Activated CD4-positive, alpha-beta T cell treated with anti-CD3 and anti-CD28 coated beads, Interleukin-2, amount 10 ng/mL, durations not matched to agents 7 days and 5 days (primary cell): ENCODE measurements around the gene LPIN3. TPM values are rescaled to one million over a fixed set of nuclear protein-coding genes. Genes with fewer than 3 reads are reported as not detected.

Experiments
- CTCF ChIA-PET: fragments of 350-600 bp; sonication (Branson Sonifier 250); formaldehyde crosslinking; loops from one replicate; lab custom pipeline; 2021; ENCODE audit warnings: antibody characterized with exemption; lab: Charles Lee
- POLR2A ChIA-PET: fragments of 350-600 bp; sonication (Branson Sonifier 250); formaldehyde crosslinking; loops from one replicate; lab custom pipeline; 2021; ENCODE audit warnings: antibody characterized with exemption; lab: Charles Lee
- DNase-seq: peaks from one replicate; pipeline ENCODE4 v3.0.0-alpha.2; 2020
- H3K27ac Mint-ChIP-seq: one replicate; pipeline ENCODE4 v1.8.0; 2021; ENCODE audit warnings: mild to moderate bottlenecking, moderate library complexity, mixed read lengths
- H3K27me3 Mint-ChIP-seq: one replicate; pipeline ENCODE4 v1.8.0; 2021; ENCODE audit warnings: mixed read lengths
- H3K36me3 Mint-ChIP-seq: one replicate; pipeline ENCODE4 v1.8.0; 2021; ENCODE audit warnings: low read depth, mixed read lengths
- H3K4me1 Mint-ChIP-seq: one replicate; pipeline ENCODE4 v1.8.0; 2021; ENCODE audit warnings: mixed read lengths
- H3K4me3 Mint-ChIP-seq: one replicate; pipeline ENCODE4 v1.8.0; 2021; ENCODE audit warnings: mild to moderate bottlenecking, moderate library complexity, mixed read lengths
- H3K9me3 Mint-ChIP-seq: one replicate; pipeline ENCODE4 v1.8.0; 2021; ENCODE audit warnings: mixed read lengths
- total RNA-seq, 2 experiments: library from RNA; stranded (reverse); gene quantifications; one replicate each; pipeline ENCODE4 v1.2.3, GENCODE V29; 2021

LPIN3 gene, protein sequence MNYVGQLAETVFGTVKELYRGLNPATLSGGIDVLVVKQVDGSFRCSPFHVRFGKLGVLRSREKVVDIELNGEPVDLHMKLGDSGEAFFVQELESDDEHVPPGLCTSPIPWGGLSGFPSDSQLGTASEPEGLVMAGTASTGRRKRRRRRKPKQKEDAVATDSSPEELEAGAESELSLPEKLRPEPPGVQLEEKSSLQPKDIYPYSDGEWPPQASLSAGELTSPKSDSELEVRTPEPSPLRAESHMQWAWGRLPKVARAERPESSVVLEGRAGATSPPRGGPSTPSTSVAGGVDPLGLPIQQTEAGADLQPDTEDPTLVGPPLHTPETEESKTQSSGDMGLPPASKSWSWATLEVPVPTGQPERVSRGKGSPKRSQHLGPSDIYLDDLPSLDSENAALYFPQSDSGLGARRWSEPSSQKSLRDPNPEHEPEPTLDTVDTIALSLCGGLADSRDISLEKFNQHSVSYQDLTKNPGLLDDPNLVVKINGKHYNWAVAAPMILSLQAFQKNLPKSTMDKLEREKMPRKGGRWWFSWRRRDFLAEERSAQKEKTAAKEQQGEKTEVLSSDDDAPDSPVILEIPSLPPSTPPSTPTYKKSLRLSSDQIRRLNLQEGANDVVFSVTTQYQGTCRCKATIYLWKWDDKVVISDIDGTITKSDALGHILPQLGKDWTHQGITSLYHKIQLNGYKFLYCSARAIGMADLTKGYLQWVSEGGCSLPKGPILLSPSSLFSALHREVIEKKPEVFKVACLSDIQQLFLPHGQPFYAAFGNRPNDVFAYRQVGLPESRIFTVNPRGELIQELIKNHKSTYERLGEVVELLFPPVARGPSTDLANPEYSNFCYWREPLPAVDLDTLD
- total RNA-seq, result 1 to 10 TPM; 4.3 to 4.6 TPM

DNA sequence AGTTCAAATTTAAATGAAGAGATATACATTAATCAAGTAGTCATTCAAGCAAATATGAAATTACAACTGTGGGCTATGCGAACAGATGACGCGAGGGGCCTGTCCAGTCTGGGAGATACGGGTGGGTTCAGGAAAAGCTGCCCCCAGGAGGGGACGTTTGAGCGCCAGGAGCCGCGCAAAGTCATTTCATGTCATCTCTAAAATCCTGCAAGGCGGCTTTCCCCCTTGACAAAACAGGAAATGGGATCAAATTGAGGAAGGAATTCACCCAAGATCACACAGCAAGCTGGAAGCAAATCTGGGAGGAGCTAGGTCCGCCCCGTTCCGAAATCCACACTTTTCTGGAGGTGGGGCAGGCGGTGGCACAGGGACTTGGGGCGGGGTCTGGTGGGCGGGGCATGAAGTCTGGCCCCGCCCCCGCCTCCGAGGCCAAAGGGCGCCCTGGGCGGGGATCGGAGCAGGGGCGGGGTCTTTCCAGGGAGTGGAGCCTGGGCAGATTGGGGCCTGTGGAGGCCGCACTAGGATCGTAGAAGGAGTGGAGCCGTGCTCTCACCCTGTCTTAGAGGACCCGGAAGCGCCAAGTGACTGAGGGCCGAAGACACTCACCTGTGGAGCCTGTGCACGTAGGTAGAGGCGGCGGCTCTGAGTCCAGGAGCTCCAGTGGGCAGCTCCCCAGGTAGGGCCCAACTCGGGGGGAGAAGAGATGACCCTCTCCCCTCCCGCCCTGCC lies at the start of gene LPIN3:
Gene LPIN3, plus strand, starts transcription at position 495 of the 729 bp plus-strand sequence. CDS start 4,983 bp downstream, outside the sequence.
- Mint-ChIP-seq H3K27me3 (peaks cover 9% of the 10 kb centered on the region), H3K9me3 (no peaks in the 10 kb centered on the region), H3K36me3 (no peaks in the 10 kb centered on the region), H3K27ac (peak within 1 kb of the TSS; percentile 69), H3K4me1 (peaks cover 18% of the 10 kb centered on the region), H3K4me3 (peak within 1 kb of the TSS; percentile 74)
- CTCF ChIA-PET, result interaction anchor here (0.7 to 4.0 kb wide), 7 partner anchors 9 to 373 kb away, joined by 3 to 24 read pairs (median 3); no protein-coding TSS in a partner anchor
- DNase-seq, result peak; percentile 70
- POLR2A ChIA-PET, result no interaction called here

DNA sequence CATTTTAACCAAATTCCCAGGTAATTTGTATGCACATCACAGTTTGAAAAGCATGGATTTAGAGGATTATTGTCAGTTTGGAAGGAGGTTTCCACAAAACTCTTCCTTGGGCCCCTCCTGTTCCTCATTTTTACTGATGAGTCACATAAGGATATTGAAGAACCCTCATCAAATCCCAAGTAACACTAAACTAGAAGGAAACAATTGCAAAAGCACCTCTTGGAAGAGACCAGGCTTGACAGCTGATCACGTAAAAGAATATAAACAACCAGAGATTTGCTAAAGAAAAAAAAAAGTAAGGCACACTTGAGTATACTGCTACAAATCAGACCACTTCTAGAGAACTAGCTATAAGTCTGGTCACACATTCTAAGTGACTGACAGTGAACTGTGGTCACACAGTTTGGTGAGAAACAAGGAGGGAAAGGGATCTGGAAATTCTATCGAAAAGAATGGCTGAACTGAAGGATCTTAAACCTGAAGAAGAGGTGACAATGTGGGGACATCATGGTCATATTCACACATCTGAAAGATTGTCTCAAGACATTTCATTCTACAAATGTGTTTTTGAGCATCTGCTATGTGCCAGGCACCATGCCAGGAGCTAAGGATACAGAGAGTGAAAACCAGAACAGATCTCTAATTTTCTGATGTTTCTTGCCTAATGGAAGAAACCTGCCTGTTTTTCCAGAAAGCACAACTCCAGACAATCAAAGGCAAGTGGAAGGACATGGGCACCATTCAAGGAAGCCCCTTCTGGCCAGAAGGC lies 47.2 kb upstream of the LPIN3 start:
- Mint-ChIP-seq H3K9me3 (no peaks in the 10 kb centered on the region), H3K27ac (no peak overlapping the region), H3K4me3 (no peak overlapping the region), H3K27me3 (no peaks in the 10 kb centered on the region), H3K4me1 (no peaks in the 10 kb centered on the region), H3K36me3 (no peaks in the 10 kb centered on the region)
- CTCF ChIA-PET, result interaction anchor here (1.4 to 1.5 kb wide), 2 partner anchors 9 to 31 kb away, joined by 3 to 5 read pairs; no protein-coding TSS in a partner anchor
- POLR2A ChIA-PET, result no interaction called here
- DNase-seq, result no peak

DNA sequence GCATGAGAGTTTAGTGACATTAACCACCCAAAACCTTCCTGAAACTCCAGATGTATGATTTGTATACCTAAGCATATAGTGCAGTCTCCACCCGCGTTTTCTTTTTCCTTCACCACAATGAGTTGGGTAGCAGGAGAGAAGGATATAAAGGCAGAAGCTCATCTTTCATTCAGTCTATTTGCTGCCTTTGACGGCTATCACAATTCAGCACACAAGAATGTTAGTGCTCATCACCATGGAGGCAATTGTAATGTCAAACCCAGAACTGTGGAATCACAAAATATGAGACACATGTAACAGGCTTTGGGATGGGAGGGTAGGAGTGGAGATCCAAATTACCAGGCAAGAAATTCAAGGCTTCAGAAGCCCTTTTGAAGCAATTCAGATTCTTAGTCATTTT lies 40.7 kb upstream of the LPIN3 start:
- DNase-seq, result no peak
- POLR2A ChIA-PET, result interaction anchor here (0.6 kb wide), 1 partner anchor 50 kb away, joined by 3 read pairs; no protein-coding TSS in a partner anchor
- CTCF ChIA-PET, result no interaction called here
- Mint-ChIP-seq H3K27ac (no peak overlapping the region), H3K36me3 (no peaks in the 10 kb centered on the region), H3K4me1 (no peaks in the 10 kb centered on the region), H3K27me3 (no peaks in the 10 kb centered on the region), H3K4me3 (no peak overlapping the region), H3K9me3 (no peaks in the 10 kb centered on the region)

DNA sequence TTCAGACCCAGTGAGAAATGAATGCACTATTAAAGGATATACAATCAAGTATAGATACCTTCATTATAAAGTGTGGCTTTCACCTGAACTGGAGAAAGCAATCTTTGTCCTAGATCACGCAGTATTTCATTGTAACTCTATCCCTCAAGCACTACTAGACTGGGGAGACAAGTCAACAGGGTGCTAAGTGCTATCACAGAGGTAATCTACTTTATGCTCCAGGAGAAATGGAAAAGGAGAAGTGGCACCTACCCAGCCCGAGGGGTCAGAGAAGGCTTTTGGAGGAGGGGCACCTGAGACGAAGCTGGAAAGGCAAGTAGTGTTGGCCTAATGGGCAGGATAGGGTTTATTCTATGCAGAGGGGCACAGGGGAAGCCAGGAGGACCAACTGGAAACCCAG lies 40.2 kb upstream of the LPIN3 start:
- POLR2A ChIA-PET, result interaction anchor here (0.6 kb wide), 1 partner anchor 50 kb away, joined by 3 read pairs; no protein-coding TSS in a partner anchor
- CTCF ChIA-PET, result no interaction called here

DNA sequence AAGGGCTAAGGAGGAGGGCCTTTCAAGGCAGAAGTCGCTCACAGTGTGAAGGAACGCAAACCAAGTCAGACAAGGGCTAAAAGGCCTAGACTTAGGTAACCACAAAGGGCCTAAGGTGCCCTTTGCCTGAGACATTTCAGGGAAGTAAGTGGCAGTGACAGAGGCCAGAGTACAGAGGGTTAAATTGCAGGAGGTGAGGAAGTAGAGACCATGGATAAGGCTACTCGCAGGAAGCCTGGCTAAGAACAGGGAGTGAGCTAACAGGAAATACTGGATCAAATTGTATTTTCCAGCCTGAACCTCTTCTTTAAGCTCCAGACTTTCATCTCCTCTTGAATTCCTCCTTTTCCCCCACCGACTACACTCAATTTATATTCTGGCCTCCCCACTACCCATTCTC lies 39.7 kb upstream of the LPIN3 start:
- H3K4me3 Mint-ChIP-seq, result no peak overlapping the region
- ChIA-PET POLR2A (no interaction called here), CTCF (no interaction called here)
- no peak overlapping the region for H3K27ac Mint-ChIP-seq
- no peak for DNase-seq
- H3K36me3 Mint-ChIP-seq, result no peaks in the 10 kb centered on the region
- H3K4me1 Mint-ChIP-seq, result no peaks in the 10 kb centered on the region
- no peaks in the 10 kb centered on the region for H3K27me3 Mint-ChIP-seq
- H3K9me3 Mint-ChIP-seq, result no peaks in the 10 kb centered on the region

More for the DNA sequence above, 40.2 kb upstream of the LPIN3 start:
- Mint-ChIP-seq H3K4me3 (no peak overlapping the region), H3K36me3 (no peaks in the 10 kb centered on the region), H3K4me1 (no peaks in the 10 kb centered on the region), H3K9me3 (no peaks in the 10 kb centered on the region), H3K27me3 (no peaks in the 10 kb centered on the region), H3K27ac (no peak overlapping the region)
- no peak for DNase-seq

DNA sequence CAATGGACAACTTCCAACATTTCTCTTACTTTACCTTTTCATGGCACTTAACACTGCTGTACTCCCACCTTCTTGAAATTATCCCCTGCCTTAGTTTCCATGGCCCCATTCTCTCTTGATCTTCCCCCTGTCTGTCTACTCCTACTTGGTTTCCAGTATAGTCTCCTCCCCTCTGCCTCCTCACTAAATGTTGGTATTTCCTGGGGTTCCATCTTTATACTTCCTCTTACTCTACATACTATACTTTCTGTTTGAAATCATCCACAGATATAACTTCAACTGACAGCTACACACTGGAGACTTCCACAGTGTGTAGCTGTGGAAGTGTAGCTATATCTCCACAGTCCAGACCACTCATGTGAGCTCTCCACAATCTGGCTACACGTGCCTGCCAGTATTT lies 36.6 kb upstream of the LPIN3 start:
- CTCF ChIA-PET, result interaction anchor here (0.6 kb wide), 1 partner anchor 1195 kb away, joined by 3 read pairs; no protein-coding TSS in a partner anchor
- no peaks in the 10 kb centered on the region for H3K4me1 Mint-ChIP-seq

DNA sequence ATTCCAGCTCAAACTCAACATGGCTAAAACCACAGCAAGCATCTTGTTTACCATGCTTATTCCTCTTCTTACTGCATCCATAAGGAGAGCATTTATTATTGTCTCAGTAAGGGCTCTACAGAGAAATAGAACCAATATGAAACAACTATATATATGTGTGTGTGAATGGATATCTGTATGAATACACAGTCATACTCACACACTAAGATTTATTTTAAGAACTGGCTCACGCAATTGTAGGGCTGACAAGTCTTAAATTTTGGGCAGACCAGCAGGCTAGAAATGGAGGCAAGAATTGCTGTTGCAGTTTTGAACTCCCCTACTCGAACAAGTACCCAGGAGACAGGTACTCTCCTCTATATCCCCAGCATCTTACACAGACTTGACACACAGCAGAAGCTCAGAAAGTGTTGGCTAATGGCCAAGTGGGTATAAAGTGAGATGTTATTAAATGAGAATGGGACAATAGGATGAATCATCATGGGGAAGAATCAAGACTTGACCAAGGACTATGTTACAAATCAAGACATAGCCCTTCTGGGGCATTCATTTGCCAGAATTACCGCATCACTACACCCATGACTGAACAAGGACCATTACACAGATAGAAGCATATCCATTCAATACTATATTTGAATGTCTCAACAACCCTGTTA lies 36.1 kb upstream of the LPIN3 start:
- Mint-ChIP-seq H3K27me3 (no peaks in the 10 kb centered on the region), H3K36me3 (no peaks in the 10 kb centered on the region), H3K4me3 (no peak overlapping the region), H3K4me1 (no peaks in the 10 kb centered on the region), H3K9me3 (no peaks in the 10 kb centered on the region), H3K27ac (no peak overlapping the region)
- no peak for DNase-seq
- POLR2A ChIA-PET, result no interaction called here
- CTCF ChIA-PET, result no interaction called here

More for the DNA sequence above, 36.6 kb upstream of the LPIN3 start:
- H3K27me3 Mint-ChIP-seq, result no peaks in the 10 kb centered on the region
- no peaks in the 10 kb centered on the region for H3K9me3 Mint-ChIP-seq
- no peaks in the 10 kb centered on the region for H3K36me3 Mint-ChIP-seq
- H3K27ac Mint-ChIP-seq, result no peak overlapping the region
- POLR2A ChIA-PET, result no interaction called here
- DNase-seq, result no peak
- no peak overlapping the region for H3K4me3 Mint-ChIP-seq

DNA sequence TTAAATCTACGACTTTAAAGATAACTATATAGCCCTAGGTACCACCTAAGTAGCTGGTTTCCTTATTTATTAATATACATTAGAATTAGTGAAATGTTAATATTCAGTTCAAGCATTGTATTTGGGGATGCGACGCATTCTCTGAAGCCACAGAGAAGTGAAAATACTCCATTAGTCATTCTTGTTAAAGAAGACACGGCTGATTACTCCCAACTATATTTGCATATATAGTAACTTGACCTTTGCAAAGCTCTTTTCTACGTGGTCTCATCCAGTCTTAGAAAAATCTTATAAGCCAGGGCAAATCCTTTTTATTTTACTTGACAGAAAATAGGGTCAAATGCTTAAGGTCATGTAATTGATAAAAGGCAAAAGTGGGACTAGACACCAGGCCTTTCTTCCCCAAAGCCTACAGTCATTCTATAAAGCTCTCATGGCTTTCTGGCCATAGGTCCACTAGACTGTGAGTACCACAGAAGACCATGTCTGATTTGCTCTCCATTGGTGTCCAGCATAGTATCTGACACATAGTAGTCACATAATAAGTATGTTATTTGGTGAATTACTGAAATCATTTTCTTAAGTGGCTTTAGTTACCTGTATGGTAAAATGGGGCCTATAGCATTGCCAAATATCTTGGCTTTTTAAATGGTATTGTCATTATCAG lies 34.4 kb upstream of the LPIN3 start:
- no peak for DNase-seq
- no peaks in the 10 kb centered on the region for H3K36me3 Mint-ChIP-seq
- no peak overlapping the region for H3K4me3 Mint-ChIP-seq
- CTCF ChIA-PET, result interaction anchor here (1.0 kb wide), 2 partner anchors 8 to 9 kb away, joined by 3 read pairs; no protein-coding TSS in a partner anchor
- H3K9me3 Mint-ChIP-seq, result no peaks in the 10 kb centered on the region
- H3K4me1 Mint-ChIP-seq, result no peaks in the 10 kb centered on the region
- POLR2A ChIA-PET, result no interaction called here
- no peak overlapping the region for H3K27ac Mint-ChIP-seq
- no peaks in the 10 kb centered on the region for H3K27me3 Mint-ChIP-seq

DNA sequence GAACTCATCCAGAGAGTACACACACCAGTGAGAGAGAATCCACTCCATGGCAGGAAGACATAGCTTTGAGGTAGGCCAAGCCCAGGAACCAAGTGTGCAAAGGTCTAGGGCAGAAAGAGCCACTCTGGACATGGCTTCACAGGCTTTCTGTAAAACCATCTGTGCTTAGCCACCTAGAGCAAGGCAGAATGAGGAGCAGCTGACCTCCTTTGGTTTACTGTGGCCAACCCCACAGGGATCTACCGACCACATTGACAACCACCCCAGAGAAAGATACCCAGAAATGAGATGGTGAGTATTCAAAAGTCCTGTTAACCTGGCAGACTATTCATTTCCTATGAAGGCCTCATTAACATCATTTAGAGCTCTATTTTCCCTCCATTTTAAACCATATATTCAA lies 33.6 kb upstream of the LPIN3 start:
- no peak for DNase-seq
- H3K9me3 Mint-ChIP-seq, result no peaks in the 10 kb centered on the region
- H3K27me3 Mint-ChIP-seq, result no peaks in the 10 kb centered on the region
- no peaks in the 10 kb centered on the region for H3K4me1 Mint-ChIP-seq
- no peak overlapping the region for H3K27ac Mint-ChIP-seq
- ChIA-PET POLR2A (no interaction called here), CTCF (interaction anchor here (1.0 to 1.1 kb wide), 2 partner anchors 9 to 26 kb away, joined by 3 read pairs; no protein-coding TSS in a partner anchor)
- no peaks in the 10 kb centered on the region for H3K36me3 Mint-ChIP-seq
- no peak overlapping the region for H3K4me3 Mint-ChIP-seq

DNA sequence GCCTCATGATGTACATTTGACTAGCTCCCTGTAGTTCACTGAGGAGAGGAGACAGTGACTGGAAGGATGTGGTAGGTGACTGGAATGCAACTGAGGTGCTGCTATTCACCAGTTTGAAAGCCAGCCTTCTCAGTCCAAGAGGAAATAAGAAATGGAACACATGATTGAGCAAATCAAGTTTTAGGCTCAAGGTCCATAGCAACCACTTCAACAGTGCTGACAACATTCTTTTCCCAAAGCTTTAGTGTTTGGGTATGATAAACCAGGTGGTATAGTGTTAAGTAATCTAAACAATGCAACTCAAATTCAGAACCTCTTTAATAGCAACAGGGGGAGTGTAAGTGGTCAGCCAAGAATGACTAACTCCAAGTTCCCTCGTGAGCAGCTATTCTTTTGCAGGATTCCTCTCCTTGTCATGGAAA lies 32.3 kb upstream of the LPIN3 start:
- H3K4me1 Mint-ChIP-seq, result no peaks in the 10 kb centered on the region
- ChIA-PET CTCF (interaction anchor here (0.6 to 1.5 kb wide), 3 partner anchors 12 to 377 kb away, joined by 3 read pairs; partner anchors contain the start of gene LPIN3), POLR2A (no interaction called here)
- H3K27ac Mint-ChIP-seq, result no peak overlapping the region
- H3K4me3 Mint-ChIP-seq, result no peak overlapping the region
- H3K27me3 Mint-ChIP-seq, result no peaks in the 10 kb centered on the region
- no peak for DNase-seq
- H3K36me3 Mint-ChIP-seq, result no peaks in the 10 kb centered on the region
- no peaks in the 10 kb centered on the region for H3K9me3 Mint-ChIP-seq
